ENCODE data around the gene PRSS56.

The PRSS56 gene

GRCh38 chr2:232535761-232536530 is 15.8 kb downstream of the PRSS56 start:
- CTCF ChIA-PET = interaction anchor here (0.5 to 0.7 kb wide), 3 partner anchors 27 to 767 kb away, joined by 3 to 4 read pairs (median 4); no protein-coding TSS in a partner anchor
- no peak overlapping the region for H3K27ac ChIP-seq
- TF ChIP-seq CTCF (conservative IDR thresholded peaks at IDR 0.05; ENCODE audit: low read depth) = no peak
- no peak for DNase-seq (ENCODE audit: low spot score)
- POLR2A ChIA-PET (ENCODE audit: low non-redundant PET) = no interaction called here

GRCh38 chr2:232537079-232537478 is 16.9 kb downstream of the PRSS56 start:
- no peak for TF ChIP-seq CTCF (conservative IDR thresholded peaks at IDR 0.05; ENCODE audit: low read depth)
- POLR2A ChIA-PET (ENCODE audit: low non-redundant PET) = no interaction called here
- no peak overlapping the region for H3K27ac ChIP-seq
- DNase-seq (ENCODE audit: low spot score) = no peak
- CTCF ChIA-PET = no interaction called here

GRCh38 chr2:232537499-232537898 is 17.3 kb downstream of the PRSS56 start:
- no peak overlapping the region for H3K27ac ChIP-seq
- TF ChIP-seq CTCF (conservative IDR thresholded peaks at IDR 0.05; ENCODE audit: low read depth) = no peak
- CTCF ChIA-PET = no interaction called here
- DNase-seq (ENCODE audit: low spot score) = no peak
- POLR2A ChIA-PET (ENCODE audit: low non-redundant PET) = interaction anchor here (0.6 kb wide), 1 partner anchor 13 kb away, joined by 3 read pairs; the partner anchor contains the start of genes EIF4E2 and TIGD1

- TF ChIP-seq CTCF (conservative IDR thresholded peaks at IDR 0.05; ENCODE audit: low read depth) = no peak
- H3K27ac ChIP-seq = no peak overlapping the region
- POLR2A ChIA-PET (ENCODE audit: low non-redundant PET) = no interaction called here
- DNase-seq (ENCODE audit: low spot score) = no peak
- CTCF ChIA-PET = no interaction called here
Observed at GRCh38 chr2:232538671-232539070, 18.5 kb downstream of the PRSS56 start.

GRCh38 chr2:232539298-232540231 is 19.4 kb downstream of the PRSS56 start, which contains the start of gene CHRNG:
TSS of gene CHRNG (plus strand) at chr2:232539692. CDS start at chr2:232539748, 56 bp downstream.
- H3K27ac ChIP-seq = no peak within 1 kb of the TSS
- CTCF ChIA-PET = interaction anchor here (0.7 kb wide), 1 partner anchor 17 kb away, joined by 4 read pairs; no protein-coding TSS in a partner anchor
- no peak for DNase-seq (ENCODE audit: low spot score)

More at GRCh38 chr2:232539298-232540231, 19.4 kb downstream of the PRSS56 start, which contains the start of gene CHRNG:
- no peak for TF ChIP-seq CTCF (conservative IDR thresholded peaks at IDR 0.05; ENCODE audit: low read depth)
- POLR2A ChIA-PET (ENCODE audit: low non-redundant PET) = no interaction called here

Data from RWPE1 (cell line).